Raji (cell line): ENCODE results near the gene RLN3.

Experiments
- POLR2A ChIP-seq: IDR thresholded peaks from 2 replicates; pipeline ENCODE4 v1.6.1; 2011; ENCODE audit warnings: low read depth, low read length, control low read depth; ENCODE audit not compliant: insufficient read depth

Gene RLN3

GRCh38 chr19:14078411-14078810 lies 50.5 kb downstream of the RLN3 start:
- TF ChIP-seq POLR2A: no peak
